NCI-H2029 (cell line): ENCODE results near the gene DDC.

ENCODE experiments used
- DNase-seq: peaks from one replicate; lab custom pipeline; 2025; lab: John Stamatoyannopoulos, UW

DDC gene

DNA sequence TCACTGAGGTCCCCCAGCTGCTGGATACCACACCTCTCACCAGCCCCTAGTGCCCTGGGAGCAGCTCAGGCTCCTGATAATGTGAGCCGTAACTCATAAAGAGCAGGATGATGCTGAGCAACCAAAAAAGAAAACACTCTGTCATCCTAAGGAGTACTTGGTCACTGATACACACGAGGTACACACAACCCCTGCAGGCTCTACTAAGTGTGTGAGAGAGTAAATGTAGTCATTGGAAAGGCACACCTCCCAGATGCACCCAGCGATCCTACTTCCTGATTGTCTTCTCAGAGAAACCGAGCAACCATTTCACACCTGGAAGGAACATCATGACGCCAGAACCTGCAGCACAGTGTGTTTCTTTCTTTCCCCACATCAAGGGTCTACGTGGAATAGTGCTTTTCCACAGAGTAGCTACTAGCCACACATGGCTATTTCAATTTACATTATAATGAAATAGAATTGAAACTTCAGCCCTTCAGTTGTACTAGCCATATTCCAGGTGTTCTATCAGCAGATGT, 149.3 kb downstream of the DDC start:
- no peak for DNase-seq

DNA sequence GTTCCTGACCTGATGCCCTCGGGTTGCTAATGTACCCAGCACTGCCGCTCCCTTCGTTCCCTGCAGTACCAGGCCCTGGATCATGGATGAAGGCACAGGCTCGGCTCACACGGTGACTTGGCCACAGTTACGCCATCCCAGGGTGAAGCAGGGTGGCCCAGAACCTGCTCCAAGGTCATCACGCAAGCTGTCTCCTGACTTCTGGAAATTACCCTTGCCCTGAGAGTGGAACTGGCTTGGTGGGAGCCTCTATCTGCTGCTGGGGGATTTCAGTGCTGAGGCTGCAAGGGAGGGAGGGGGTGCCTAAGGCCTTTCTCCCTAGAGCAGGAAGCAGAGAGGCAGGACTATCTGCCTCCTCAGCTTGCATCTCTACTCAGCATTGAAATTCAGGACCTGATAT, 151.6 kb downstream of the DDC start:
- no peak for DNase-seq

DNA sequence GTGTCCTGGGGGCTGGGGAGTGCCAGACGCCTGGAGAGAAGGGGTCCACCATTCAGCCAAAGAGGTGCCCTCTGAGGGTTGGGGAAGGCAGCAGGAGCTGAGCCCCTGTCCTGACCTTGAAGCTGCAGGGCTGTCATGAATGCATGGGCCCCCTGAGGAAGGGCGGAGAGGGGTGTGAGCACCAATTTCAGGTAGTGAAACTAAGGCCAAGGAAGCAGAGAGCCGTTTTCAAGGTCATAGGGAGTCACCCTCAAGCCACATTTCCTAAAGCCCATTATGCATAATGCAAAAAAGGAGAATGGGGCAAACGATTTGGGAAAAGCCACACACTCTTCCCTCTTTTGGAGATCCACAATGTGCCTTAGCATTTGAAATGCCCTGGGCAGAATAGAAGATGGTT, 152.2 kb downstream of the DDC start:
- DNase-seq = no peak

DNA sequence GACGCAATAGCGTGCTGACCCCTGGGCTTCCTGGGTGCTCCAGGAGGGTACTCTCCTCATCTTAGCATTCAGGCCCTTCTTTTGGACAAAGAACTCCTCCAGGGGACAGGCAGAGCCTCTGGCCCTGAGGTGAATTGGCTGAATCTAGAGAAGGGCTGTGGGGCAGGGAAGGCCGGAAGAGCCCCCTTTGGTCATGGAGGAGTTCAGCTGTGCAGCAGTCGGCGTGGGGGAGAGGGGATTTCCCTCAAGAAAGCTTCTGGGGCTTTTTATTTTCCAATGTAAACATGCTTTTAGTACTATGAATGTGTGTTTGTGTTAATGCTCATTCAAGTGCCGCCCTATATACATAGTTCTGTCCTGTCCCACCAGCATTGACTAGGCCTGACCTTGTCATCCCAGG, 153.9 kb downstream of the DDC start:
- DNase-seq = no peak

DNA sequence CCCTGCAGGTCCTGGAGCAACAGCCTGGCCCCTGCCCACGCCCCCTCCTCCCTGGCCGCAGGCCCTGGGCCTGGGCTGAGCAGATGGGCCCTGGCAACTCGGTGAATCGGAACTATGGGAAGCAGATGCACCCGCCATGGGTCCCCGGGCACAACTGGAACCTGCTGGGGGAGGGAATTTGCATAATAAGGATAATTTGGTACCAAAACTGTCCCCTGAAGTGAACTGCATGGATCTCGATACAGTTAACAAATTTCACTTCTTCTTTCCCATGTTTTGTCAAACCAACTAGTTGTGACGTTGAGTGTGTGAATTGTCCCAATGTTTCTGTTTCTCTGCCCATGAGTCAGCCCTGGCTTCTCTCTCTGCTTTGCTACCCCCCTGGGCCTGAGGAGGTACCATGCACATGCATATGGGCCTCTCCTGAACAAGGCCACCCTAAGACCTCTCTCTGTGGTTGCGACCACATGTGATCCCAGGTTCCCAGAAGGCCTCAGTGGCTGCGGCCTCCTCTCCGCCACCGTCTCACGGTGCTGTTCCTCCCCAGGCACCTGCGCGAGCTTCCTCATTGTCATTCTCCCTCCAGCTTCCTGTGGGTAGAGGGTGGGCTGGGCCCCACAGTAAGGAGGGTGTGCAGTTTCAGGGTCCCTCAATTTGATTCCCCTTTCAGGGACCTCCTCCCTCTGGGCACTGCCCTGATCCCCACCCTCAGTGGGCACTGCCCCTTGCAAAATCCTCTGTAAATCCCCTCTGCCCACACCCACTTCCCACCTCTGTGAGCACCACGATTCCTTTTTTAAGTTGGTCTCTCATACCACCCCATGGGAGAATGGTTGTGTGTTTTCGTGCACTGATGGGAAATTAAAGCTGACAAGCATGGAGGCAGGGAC, 155.1 kb downstream of the DDC start:
- DNase-seq = no peak
